Epithelial cell of proximal tubule (primary cell): ENCODE data around the gene STK38. TPM values are rescaled to one million over a fixed set of nuclear protein-coding genes. Genes with fewer than 3 reads are reported as not detected.
"Not testable (repeated sequence)": the region's sequence is repeated elsewhere in the genome, so short reads cannot be mapped to it uniquely, and the experiment has no call there.

Experiments used
- DNase-seq: peaks from one replicate; pipeline ENCODE4 v3.0.0-alpha.2; 2011; ENCODE audit warnings: low read depth
- H3K4me3 ChIP-seq: 2 replicates; pipeline ENCODE4 v1.5.1; 2011; ENCODE audit warnings: low read depth, mild to moderate bottlenecking, low read length
- total RNA-seq: library from RNA; depleted of rRNA; stranded (reverse); fragments of >200 nt; gene quantifications from 2 replicates; pipeline ENCODE4 v1.2.3, GENCODE V29; 2015
- TF ChIP-seq, protein P1 (sequence below): conservative IDR thresholded peaks from 2 replicates; pipeline ENCODE4 v1.5.1; 2012; ENCODE audit warnings: low read depth, mild to moderate bottlenecking, low read length

The STK38 gene
- total RNA-seq, 1 donor from 2014 or later: 18.3 TPM

DNA sequence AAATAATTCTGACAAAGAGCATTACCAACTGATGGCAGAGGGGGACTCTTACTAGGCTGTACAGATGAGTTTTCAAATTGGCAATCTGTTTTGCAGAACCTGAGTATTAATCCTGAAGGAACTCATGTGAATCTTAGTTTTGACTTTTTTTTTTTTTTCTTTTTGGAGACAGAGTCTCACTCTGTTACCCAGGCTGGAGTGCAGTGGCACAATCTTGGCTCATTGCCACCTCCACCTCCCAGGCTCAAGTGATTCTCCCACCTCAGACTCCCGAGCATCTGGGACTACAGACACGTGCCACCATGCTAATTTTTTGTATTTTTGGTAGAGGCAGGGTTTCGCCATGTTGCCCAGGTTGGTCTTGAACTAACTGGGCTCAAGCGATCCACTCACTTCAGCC, 55.2 kb downstream of the STK38 start:
- TF ChIP-seq, protein P1, sequence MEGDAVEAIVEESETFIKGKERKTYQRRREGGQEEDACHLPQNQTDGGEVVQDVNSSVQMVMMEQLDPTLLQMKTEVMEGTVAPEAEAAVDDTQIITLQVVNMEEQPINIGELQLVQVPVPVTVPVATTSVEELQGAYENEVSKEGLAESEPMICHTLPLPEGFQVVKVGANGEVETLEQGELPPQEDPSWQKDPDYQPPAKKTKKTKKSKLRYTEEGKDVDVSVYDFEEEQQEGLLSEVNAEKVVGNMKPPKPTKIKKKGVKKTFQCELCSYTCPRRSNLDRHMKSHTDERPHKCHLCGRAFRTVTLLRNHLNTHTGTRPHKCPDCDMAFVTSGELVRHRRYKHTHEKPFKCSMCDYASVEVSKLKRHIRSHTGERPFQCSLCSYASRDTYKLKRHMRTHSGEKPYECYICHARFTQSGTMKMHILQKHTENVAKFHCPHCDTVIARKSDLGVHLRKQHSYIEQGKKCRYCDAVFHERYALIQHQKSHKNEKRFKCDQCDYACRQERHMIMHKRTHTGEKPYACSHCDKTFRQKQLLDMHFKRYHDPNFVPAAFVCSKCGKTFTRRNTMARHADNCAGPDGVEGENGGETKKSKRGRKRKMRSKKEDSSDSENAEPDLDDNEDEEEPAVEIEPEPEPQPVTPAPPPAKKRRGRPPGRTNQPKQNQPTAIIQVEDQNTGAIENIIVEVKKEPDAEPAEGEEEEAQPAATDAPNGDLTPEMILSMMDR: no peak
- DNase-seq: no peak
- no peak overlapping the region for H3K4me3 ChIP-seq

- TF ChIP-seq, protein P1: no peak
- no peak overlapping the region for H3K4me3 ChIP-seq
- no peak for DNase-seq
Observed at GRCh38 chr6:36491378-36491965, 55.8 kb downstream of the STK38 start.

DNA sequence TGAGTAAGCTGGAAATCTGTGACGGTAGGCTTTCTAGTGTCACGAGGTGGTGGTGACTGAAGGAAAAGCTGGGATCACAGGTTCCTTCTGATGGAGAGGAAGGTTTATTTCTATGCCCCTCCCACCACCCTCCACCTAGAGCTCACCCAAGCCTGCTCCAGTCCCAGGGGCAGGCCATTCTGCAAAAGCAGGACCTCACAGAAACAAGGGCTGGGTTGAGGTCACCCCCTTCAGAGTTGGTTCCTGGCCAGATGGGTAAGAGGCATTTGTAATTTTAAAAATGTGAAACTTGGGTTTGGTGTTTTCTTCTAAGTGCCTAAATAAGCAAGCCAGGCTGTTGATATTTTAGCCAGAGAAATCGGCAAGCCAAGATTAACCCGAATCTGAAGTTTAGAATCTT, 57.9 kb downstream of the STK38 start:
- TF ChIP-seq, protein P1: no peak
- H3K4me3 ChIP-seq: no peak overlapping the region
- no peak for DNase-seq

DNA sequence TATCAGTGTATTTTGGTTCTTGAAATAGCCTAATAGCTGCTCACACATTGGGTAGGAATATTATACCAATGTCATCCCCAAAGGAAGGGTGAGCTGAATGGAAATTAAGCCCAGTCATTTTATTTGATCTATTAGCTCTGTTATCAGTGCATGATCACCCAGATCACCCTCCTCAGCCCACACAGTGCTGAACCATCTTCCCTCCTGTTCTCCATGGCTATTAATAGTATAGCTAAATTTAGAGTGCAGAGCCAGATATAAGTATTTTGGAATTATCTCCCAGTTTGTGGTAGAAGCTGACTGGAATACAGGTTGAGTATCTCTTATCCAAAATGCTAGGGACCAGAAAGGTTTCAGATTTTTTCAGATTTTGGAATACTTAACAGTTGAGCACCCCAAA, 59.1 kb downstream of the STK38 start:
- DNase-seq: no peak
- H3K4me3 ChIP-seq: no peak overlapping the region
- TF ChIP-seq, protein P1: no peak

- TF ChIP-seq, protein P1: no peak
- DNase-seq: no peak
Observed at GRCh38 chr6:36487698-36488097, 59.6 kb downstream of the STK38 start.

GRCh38 chr6:36484736-36485135, 62.5 kb downstream of the STK38 start:
- TF ChIP-seq, protein P1: no peak
- no peak overlapping the region for H3K4me3 ChIP-seq
- no peak for DNase-seq

More at GRCh38 chr6:36487698-36488097, 59.6 kb downstream of the STK38 start:
- no peak overlapping the region for H3K4me3 ChIP-seq

GRCh38 chr6:36483326-36483725, 64.0 kb downstream of the STK38 start:
- not testable (repeated sequence) for H3K4me3 ChIP-seq, DNase-seq
